HEK293T (cell line): ENCODE data around the gene IGF2BP3.

Source experiments
- ARNT ChIP-seq: fragments of 450-650 bp; IDR thresholded peaks from 2 replicates; pipeline ENCODE4 v1.6.1; 2017; ENCODE audit warnings: mild to moderate bottlenecking
- BHLHE40 ChIP-seq: fragments of 450-650 bp; IDR thresholded peaks from 2 replicates; pipeline ENCODE4 v1.6.1; 2016; ENCODE audit warnings: mild to moderate bottlenecking, moderate library complexity, borderline replicate concordance
- CTBP1 ChIP-seq: fragments of 450-650 bp; IDR thresholded peaks from 2 replicates; pipeline ENCODE4 v1.6.1; 2016; ENCODE audit warnings: borderline replicate concordance
- FOXK2 ChIP-seq: fragments of 450-650 bp; IDR thresholded peaks from 2 replicates; pipeline ENCODE4 v1.6.1; 2016; ENCODE audit warnings: mild to moderate bottlenecking
- FOXM1 ChIP-seq: fragments of 450-650 bp; IDR thresholded peaks from 2 replicates; pipeline ENCODE4 v1.6.1; 2017; ENCODE audit warnings: mild to moderate bottlenecking, borderline replicate concordance
- LEF1 ChIP-seq: fragments of 450-650 bp; IDR thresholded peaks from 2 replicates; pipeline ENCODE4 v1.6.1; 2017; ENCODE audit warnings: mild to moderate bottlenecking, borderline replicate concordance
- NFRKB ChIP-seq: fragments of 450-650 bp; IDR thresholded peaks from 2 replicates; pipeline ENCODE4 v1.6.1; 2016; ENCODE audit warnings: mild to moderate bottlenecking, moderate library complexity
- SP1 ChIP-seq: fragments of 450-650 bp; IDR thresholded peaks from 2 replicates; pipeline ENCODE4 v1.6.1; 2017
- ZNF384 ChIP-seq: fragments of 450-650 bp; IDR thresholded peaks from 2 replicates; pipeline ENCODE4 v1.6.1; 2016

- TF ChIP-seq BHLHE40 (no peak), FOXM1 (no peak), CTBP1 (no peak), ZNF384 (no peak), ARNT (no peak), SP1 (no peak), LEF1 (no peak), FOXK2 (no peak), NFRKB (no peak)
Measured at GRCh38 chr7:23275912-23276311, 194.4 kb downstream of the IGF2BP3 start.
